Esophagus muscularis mucosa (tissue), 3 donors: ENCODE data around the gene SAMD10.

Experiments used
- POLR2A ChIP-seq: fragments of 450-650 bp; IDR thresholded peaks from one replicate; pipeline ENCODE4 v1.6.1; 2017; ENCODE audit warnings: antibody characterized with exemption, moderate library complexity, mild to moderate bottlenecking, low read depth
- POLR2AphosphoS5 ChIP-seq, 2 donors: sonication (generic); formaldehyde crosslinking; IDR thresholded peaks; one replicate each; pipeline ENCODE4 v1.6.1; 2017; ENCODE audit warnings: antibody characterized with exemption in 2 of 2
- TF ChIP-seq, protein P1 (sequence below), 3 experiments: fragments of 200-600 bp in 2 of 3; fragments of 450-650 bp in 1 of 3; sonication (generic) in 2 of 3; IDR thresholded peaks; one replicate each; pipeline ENCODE4 v1.5.1; 2017 to 2019; ENCODE audit warnings: antibody characterized with exemption in 3 of 3, mild to moderate bottlenecking in 2 of 3, moderate library complexity in 1 of 3

- TF ChIP-seq, protein P1, sequence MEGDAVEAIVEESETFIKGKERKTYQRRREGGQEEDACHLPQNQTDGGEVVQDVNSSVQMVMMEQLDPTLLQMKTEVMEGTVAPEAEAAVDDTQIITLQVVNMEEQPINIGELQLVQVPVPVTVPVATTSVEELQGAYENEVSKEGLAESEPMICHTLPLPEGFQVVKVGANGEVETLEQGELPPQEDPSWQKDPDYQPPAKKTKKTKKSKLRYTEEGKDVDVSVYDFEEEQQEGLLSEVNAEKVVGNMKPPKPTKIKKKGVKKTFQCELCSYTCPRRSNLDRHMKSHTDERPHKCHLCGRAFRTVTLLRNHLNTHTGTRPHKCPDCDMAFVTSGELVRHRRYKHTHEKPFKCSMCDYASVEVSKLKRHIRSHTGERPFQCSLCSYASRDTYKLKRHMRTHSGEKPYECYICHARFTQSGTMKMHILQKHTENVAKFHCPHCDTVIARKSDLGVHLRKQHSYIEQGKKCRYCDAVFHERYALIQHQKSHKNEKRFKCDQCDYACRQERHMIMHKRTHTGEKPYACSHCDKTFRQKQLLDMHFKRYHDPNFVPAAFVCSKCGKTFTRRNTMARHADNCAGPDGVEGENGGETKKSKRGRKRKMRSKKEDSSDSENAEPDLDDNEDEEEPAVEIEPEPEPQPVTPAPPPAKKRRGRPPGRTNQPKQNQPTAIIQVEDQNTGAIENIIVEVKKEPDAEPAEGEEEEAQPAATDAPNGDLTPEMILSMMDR (IDR thresholded peaks at IDR 0.05): no peak
- TF ChIP-seq POLR2AphosphoS5 (IDR thresholded peaks at IDR 0.05) (no peak), POLR2A (no peak)
These were observed 27.0 kb upstream of the SAMD10 start for GRCh38 chr20:64006490-64006889.
